G401.6 (cell line): ENCODE data around the gene SEC14L1.
"Not testable (repeated sequence)": the region's sequence is repeated elsewhere in the genome, so short reads cannot be mapped to it uniquely, and the experiment has no call there.

Source experiments
- FAIRE-seq: peaks from 2 replicates; lab custom pipeline; 2012; peaks lifted over from hg19 to GRCh38; lab: Jason Lieb, UNC

Gene SEC14L1

DNA sequence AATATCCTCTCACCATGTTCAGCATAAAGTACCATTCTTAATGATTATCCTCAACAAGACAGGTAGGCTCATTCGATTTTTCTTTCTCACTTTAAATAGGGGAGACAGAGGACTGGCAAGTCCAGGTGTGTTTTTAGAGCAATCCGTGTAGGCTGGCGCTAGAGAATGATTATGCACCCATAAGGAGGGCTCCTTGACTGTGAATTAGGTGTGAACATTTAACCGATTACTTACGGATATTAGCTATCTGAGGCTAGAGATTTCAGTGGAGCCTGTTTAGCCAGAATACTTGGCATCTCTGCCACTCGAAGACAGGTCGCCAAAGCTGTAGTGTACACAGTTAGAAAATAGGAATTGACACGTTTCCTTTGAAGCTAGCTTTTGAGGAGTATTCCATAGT, 1.9 kb downstream of the SEC14L1 start:
- FAIRE-seq: no peak

DNA sequence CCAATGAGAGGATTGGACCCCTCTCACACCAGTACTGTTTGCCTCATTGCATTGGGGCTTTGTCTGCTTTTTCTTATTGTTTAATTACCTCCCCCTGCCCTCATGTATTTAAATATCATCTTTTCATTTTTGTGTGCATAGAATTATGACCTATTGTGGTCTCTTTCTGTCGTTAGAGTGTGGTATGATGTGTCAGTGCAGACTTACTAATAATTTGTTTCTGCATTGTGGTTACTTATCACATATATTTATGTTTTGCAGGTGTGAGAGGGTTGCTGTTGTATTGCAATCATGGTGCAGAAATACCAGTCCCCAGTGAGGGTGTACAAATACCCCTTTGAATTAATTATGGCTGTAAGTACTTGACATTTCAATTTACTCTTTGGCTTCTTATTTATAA, 2.5 kb downstream of the SEC14L1 start:
- FAIRE-seq: no peak

GRCh38 chr17:77144227-77144626, 3.5 kb downstream of the SEC14L1 start:
- FAIRE-seq: no peak

DNA sequence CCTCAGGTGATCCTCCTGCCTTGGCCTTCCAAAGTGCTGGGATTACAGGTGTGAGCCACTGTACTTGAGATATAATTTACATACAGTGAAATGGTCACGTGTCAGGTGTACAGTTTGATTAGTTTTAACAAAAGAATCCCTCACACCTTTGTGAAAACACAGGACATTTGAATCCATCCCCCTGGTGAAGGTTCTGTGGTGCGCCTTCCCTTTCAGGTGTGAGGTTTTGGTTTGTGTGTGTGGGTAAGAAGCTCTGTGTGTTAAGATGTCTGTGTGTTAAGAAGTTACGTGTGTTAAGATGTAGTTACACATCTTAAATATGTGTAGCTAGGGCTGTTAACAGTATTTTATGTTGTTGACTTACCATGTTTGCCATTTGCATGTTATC, 4.4 kb downstream of the SEC14L1 start:
- no peak for FAIRE-seq

GRCh38 chr17:77145612-77146245, 5.0 kb downstream of the SEC14L1 start:
- FAIRE-seq: no peak

DNA sequence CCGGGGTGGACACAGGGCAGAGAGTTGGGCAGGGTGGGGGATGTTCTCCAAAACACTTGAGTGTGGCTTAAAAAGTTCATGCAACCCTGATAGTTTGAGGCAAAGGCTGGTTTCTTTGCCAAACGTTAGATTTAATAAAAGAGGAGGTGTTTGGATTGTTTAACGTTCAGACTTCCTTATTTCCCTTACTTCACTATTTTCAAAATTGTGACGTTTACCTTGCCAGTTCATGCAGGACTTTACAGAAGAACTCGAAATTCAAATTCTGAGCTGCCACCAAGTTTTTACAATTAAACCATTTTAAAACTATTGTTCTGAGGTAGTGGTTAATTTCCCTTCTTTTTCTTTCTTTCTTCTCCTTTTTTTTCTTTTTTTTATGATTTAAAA, 5.5 kb downstream of the SEC14L1 start:
- no peak for FAIRE-seq

GRCh38 chr17:77146882-77147281, 6.1 kb downstream of the SEC14L1 start:
- no peak for FAIRE-seq

DNA sequence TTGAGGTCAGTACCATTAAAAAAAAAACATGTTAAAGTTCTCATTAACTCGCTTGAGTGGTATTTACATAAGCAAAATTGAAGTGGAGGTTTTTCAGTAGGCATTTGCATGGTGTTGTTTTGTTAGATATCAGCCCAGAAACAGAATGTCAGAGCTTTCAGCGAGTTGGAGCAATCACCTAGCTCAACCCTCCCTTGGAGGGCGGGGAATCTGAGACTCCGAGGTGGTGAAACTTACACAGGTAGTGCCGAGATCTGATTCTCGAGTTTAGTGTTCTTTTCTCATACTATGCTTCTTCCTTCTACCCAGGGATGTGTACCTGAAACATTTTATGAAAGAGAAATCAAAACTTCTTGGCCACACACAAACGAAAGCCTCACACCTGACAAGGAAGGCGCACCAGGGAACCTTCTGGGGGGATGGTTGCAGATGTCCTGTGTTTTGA, 6.6 kb downstream of the SEC14L1 start:
- FAIRE-seq: peak; percentile 37

DNA sequence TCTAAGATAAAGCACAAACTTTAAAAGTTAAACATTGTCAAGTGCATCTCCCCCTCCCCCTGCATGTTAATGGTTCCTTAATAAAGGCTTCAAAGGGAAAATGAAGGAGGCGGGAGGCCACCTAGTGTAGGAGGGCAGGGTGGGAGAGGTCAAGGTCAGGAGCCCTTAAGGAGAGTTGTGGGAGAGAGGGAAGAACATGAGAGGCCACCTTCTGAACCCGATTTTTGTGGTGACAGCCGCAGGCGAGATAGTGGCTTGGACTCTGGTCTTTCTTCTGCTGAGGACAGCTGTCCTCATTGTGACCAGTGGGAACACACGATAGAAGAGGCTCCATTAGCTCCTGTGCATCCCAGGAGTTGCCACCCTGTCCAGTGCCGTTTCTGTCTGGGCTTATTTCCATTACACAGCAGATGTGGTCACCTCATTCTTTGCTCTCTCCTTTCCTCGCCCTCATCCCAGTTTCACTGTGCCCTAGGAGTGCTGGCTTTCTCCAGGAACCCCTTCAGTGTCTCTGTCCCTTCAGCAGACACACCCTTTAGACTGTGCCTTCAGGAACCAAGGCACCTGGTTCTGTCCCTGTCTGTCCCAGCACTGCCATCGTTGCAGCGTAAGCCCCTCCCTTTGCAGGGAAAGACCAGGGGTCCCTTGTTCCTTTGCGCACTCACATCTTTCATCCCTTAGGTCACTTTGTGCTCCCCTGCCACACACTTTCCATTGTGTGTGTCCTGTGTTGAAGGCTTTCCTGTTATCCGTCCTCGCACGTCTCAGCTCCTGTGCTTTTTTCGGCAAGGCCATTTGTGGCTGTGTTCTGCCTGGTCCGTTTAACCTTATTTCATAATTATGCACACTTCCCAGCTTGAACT, 7.5 kb downstream of the SEC14L1 start:
- no peak for FAIRE-seq

DNA sequence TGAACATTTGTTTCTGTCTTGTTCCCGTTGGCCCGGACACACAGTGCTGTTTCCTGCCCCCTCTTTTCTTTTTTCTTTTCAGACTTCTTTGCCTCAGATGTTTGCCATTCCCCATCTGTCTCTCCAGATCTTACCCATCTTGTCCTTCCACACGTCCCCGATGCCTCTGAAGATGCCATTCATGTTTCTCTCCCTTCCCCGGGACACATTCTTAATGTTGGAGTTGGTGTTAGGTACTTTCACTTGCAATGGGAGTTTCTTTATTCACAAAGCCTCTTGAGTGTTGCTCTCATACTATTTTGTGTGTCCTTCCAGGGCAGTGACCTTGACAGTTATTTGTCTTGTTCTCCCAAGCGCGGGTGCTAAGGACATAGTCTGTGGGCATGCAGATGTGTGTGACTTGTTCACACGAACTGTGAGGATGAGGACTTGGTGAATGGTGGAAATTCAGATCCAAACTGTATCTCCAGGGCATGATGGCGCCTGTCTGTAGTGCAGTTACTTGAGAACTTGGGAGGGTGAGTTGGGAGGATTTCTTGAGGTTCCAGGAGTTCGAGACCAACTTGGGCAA, 8.3 kb downstream of the SEC14L1 start:
- no peak for FAIRE-seq

DNA sequence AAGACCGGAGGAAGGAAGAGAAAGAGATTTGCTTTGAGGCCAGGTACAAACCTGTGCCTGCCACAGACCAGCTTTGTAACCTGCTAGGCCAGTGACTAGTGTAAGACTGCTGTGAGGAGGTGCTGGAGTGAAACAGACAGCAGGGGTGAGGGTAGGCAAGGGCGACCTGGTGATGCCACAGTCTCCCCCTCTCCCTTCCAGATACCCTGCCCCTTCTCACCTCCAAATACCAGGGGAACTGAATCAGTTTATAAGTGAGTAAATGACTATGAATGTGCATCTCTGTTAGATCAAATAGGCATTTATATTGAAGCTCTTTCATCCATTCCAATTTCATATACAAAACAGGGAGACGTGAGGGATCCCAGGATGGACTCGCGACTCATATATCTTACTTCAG, 9.4 kb downstream of the SEC14L1 start:
- FAIRE-seq: no peak

DNA sequence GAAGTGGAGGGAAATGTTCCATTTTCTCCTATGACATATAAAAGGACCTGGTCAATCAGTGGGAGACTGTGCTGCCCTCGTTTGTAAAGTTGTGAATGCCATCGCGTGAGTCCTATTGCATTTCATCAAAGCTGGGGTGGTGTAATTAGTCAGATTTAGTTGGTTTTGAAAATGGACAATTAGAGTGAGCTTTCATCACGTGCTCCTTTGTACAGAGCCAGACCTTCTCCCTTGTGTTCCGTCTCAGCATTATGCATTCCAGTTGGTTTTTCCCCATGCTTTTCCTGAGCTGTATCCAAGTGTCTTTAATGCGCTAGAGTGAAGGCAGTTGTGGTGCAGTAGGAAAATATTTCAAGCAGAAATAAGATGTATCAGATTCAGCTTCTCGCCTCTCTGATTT, 10.4 kb downstream of the SEC14L1 start:
- no peak for FAIRE-seq

DNA sequence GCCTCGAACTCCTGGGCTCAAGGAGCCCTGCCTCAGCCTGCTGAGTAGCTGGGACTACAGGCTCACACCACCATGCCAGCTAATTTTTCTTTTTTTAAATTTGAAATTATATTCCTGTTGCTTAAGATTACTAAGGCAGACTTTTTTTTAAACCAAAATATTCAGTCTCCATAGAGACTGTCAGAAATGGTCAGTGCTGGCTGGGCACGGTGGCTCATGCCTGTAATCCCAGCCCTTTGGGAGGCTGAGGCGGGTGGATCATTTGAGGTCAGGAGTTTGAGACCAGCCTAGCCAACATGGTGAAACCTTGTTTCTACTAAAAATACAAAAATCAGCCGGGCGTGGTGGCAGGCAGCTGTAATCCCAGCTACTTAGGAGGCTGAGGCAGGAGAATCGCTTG, 11.3 kb downstream of the SEC14L1 start:
- not testable (repeated sequence) for FAIRE-seq

- no peak for FAIRE-seq
Measured at GRCh38 chr17:77153472-77153871, 12.7 kb downstream of the SEC14L1 start.

DNA sequence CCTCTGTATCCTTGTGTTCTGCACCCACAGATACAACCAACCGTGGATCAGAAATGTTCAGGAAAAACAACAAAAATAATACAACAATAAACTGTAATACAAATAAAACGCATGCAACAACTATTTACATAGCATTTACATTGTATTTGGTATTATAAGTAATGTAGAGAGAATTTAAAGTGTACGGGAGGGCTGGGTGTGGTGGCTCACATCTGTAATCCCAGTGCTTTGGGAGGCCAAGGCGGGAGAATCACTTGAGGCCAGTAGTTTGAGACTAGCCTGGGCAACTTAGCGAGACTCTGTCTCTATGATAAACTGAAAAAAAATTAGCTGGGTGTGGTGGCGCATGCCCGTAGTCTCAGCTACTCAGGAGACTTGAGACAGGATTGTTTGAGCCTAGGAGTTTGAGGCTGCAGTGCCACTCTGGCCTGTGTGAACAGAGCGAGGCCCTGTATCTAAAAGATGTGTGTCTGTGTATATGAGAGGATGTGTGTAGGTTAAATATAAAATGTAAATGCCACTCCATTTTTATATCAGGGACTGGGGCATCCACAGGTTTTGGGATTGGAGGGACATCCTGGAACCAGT, 13.3 kb downstream of the SEC14L1 start:
- no peak for FAIRE-seq

- no peak for FAIRE-seq
Measured at GRCh38 chr17:77155125-77155524, 14.4 kb downstream of the SEC14L1 start.

DNA sequence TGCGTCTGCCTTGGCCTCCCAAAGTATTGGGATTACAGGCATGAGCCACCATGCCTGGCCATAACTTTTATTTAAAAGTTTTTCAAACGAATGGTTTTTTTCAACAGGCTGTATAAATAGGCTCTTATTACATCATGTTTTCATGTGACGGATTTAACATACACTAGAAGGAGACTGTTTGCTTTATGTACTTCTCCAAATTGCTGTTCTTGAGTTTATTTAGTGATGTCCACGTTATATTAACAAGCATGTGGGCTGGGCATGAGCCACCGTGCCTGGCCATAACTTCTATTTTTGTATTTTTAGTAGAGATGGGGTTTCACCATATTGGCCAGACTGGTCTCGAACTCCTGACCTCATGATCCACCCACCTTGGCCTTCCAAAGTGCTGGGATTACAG, 17.0 kb downstream of the SEC14L1 start:
- FAIRE-seq: not testable (repeated sequence)

DNA sequence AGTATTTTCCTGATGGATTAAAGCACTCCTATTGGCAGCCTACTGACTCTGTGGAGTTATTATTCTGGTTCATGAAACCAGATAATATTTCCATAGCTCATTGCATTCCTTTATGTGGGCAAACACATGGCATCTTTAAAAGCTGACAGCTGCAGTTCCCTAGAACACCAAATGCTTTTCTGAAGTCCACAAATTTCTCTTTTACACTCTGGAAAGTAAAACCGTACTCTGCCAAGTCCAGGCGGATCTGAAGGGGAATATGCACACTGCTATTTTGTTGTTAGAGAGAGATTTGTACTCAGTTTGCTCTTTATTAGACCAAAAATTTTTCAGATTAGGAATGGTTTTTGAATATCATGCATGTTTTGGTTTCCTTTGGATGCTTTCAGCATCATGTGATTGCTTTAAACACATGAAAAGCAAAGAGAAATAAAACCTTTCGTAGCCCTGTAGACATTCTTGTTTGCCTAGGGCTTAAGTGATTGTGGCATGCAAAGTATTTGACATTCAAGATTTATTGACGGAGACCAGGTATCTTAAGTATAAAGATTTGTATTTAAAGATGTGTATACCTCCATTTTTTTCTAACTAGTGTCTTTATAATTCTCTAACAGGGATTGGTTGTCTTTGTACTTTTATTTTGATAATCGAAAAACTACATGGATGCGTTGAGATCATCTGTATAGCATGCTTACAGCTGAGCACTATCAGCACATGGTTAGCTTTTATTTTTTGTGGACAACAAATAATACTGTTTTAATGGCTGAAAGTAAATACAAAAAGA, 19.5 kb downstream of the SEC14L1 start:
- peak; percentile 15 for FAIRE-seq

- no peak for FAIRE-seq
Measured at GRCh38 chr17:77160875-77161530, 20.2 kb downstream of the SEC14L1 start.

GRCh38 chr17:77161953-77162352, 21.2 kb downstream of the SEC14L1 start:
- no peak for FAIRE-seq

GRCh38 chr17:77163001-77163400, 22.2 kb downstream of the SEC14L1 start:
- no peak for FAIRE-seq
